GM19467 (cell line): ENCODE results near the gene SERPINA5.

ENCODE experiments used
- ATAC-seq: cut with Tn5 transposase; IDR thresholded peaks from one replicate; pipeline ENCODE4 v1.9.1; 2021; ENCODE audit warnings: mild to moderate bottlenecking, moderate library complexity; ENCODE audit not compliant: unreplicated experiment

The SERPINA5 gene

DNA sequence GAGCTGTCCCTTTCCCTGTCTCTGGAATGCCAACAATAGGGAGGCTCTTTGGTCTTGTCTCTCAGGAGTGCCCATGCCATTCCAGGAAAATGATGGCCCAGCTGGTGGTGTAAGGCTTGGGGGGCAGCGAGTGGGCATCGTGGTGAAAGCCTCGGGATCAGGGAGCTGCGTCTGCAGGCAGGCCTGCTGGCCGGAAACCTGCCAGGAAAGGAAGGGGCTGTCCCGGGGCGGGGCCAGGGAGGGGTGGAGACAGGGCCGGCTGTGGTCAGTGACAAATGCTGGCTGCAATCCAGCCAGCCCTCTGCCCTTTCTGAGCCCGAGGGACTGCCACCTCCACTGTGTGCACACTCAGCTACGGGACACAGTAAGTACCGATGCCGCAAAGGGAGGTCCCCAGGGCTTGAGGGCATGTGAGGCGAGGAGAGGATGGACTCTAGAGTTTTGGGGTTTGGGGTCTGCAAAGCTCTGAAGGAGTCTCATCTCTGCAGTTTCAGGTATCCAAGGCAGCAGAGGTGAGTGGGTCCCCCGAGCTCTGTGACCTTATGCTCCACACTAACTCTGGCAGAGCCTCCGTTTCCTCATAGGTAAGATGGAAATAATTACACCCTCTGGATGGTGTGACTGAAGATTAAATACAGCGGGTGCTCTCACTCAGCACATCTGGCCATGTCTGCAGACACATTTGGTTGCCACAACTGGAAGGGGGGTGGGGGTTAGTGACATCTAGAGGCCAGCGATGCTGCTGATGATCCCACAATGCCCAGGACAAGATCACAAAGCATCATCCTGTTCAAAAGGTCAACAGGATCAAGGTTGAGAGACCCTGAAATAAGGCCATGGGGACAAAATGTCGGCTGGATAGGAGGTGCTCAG, at the start of gene SERPINA5:
SERPINA5 (plus strand) TSS at position 300 of the 873 bp plus-strand sequence. CDS start 5,937 bp downstream, outside the sequence.
- no peak for ATAC-seq

- ATAC-seq, result no peak
Measured at GRCh38 chr14:94532447-94532846, 48.8 kb upstream of the SERPINA5 start.

- ATAC-seq, result no peak
Measured at GRCh38 chr14:94535506-94535905, 45.7 kb upstream of the SERPINA5 start.

GRCh38 chr14:94536836-94537235, 44.4 kb upstream of the SERPINA5 start:
- ATAC-seq, result no peak

DNA sequence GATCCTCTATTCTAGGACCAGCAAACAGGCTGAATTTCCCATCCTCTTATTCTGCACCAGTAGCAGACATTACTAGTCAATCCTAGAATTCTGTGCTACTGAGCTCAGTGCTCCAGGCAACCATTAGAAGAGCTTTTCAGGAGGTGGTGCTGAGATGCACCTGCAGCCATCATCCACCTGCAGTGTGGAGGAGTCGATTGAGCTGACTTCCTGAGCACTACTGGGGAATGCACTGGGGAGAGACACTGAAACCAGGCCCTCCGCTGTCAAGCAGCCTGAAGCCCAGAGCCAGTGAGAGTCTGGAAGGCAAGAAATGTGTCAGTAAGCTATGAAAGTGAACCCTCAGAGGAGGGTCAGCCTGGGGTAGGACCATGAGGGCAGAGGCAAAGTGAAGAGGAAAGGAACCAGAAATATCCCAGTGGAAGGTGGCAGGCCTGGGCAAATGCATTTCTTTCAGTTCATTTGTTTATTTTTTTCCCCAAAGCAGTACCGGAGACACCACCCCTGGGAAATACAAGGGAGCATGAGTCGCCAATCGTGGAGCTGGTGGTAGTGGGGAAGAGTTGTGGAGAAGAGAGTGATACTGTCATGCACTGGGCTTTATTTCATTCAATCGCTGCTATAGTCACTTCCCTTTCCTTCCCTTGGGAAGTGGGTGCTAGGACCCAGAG, 43.0 kb upstream of the SERPINA5 start:
- no peak for ATAC-seq

- no peak for ATAC-seq
Measured at GRCh38 chr14:94539181-94539580, 42.0 kb upstream of the SERPINA5 start.

- ATAC-seq, result no peak
Measured at GRCh38 chr14:94540031-94540794, 41.0 kb upstream of the SERPINA5 start.

DNA sequence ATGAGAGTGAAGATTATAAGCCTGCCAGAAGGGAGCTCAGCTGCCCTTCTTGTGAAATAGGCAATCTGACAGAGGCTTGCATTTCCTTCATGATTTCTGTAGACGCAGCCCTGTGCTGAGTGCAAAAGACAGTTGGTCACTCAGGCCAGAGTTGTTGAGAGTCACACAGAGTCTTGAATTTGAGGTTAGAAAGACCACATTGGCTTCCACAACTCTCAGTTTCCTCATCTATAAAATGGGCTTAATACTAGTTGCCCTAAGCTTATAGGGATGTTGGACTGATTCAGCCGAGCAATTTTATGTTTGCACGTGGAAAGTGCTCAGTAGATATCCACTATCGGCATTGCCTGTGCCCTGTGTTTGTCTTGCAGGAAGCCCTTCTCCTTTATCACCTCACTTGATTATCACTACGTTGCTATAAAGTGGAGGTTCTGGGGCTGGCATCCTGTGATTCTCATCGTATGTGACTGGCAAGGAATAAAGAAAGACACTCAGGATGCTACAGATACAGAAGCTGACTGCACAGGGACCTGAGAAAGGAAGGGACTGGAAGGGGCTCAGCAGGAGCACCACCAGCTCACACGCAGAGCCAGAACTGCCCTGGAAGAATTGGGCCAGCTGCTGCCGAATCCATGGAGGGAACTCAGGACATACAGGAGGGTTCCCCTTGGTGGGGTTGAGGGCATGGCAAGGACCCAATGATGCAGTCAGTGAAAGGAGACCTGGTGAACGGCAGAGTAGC, 39.8 kb upstream of the SERPINA5 start:
- no peak for ATAC-seq

- ATAC-seq, result no peak
Measured at GRCh38 chr14:94542111-94542810, 39.0 kb upstream of the SERPINA5 start.

GRCh38 chr14:94542811-94543440, 38.3 kb upstream of the SERPINA5 start:
- no peak for ATAC-seq

- ATAC-seq, result no peak
Measured at GRCh38 chr14:94543449-94544124, 37.6 kb upstream of the SERPINA5 start.

DNA sequence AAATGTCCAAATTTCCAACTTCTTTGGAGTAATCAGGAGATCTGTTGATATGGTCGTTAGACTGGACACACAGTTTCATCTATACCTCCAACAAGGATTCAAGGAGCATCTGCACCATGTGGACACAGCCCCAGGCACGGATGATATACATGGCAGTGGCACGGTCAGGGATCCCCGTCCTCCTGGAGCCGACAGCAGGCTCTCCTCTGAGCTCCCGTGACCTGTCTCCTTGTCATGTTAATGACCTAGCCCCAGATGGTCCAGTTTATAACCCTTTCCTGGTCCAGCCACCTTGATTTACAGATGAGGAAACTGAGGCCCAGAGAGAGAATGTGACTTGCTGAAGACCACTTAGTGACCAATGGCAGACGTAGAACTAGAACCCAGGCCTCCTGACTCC, 36.5 kb upstream of the SERPINA5 start:
- ATAC-seq, result no peak

DNA sequence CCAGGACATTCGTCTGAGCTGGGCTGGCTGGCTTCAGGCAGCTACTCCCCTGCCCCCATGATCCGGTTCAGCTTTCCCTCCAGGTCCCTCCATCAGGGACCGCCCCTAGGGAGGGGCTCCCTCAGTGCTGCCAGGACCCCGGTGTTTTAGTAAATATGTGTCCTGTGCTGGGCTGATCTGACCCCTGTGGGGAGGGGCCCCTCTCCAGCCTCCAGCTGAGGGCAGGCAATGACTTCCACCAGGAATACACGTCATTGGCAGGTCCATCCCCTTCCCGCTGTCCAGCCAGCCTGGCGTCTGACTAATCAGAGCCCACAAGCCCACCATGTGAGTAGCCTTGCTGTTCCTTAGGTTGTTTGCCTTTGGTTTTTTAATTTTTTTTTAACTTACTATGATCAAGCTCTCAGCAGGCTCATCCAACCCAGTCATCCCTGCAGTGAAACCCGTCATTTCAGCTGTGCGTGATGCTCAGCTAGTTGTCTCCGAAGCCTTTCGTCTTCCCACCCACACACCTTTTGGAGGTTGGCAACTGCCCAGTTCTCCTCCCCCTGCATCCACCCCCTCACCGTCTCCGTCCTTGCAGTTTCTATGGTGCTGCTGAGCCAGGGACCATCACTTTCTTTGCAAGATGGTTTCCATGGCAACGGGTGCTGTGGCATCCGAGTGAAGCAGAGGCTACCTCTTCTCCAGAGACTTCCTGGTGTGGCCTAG, 35.9 kb upstream of the SERPINA5 start:
- ATAC-seq, result no peak

DNA sequence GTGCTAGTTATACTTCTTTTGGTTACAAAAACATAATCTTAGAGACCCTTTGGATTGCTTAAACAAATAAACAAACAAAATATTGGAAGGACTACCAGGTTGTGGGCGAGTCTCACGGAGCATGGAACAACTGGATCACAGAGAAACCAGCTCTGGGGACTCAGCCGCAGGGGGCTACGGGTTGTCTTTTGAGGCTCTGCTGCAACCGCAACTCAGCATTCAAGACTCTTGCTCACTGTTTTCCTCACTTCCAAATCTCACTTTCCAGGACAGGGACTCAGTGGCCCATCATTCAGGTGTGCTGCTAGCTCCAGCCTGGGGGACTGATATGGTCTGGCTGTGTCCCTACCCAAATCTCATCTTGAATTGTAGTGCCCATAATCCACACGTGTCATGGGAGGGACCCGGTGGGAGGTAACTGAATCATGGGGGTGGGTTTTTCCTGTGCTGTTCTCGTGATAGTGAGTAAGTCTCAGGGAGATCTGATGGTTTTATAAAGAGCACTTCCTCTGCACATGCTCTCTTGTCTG, 34.0 kb upstream of the SERPINA5 start:
- no peak for ATAC-seq

DNA sequence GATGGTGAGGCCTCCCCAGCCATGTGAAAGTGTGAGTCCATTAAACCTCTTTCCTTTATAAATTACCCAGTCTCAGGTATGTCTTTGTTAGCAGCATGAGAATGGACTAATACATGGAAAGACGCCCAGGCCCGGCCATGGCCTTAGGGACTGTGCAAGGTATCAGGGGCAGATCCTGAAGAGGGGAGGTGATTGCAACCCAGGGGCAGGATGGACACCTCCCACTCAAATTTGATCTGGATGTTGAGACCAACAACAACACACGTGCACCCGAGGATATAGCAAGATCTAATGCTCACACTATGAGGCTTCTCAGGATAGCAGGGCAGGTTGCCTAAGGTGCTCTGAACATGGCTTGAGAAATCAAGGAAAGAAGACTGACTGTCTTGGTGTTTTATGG, 33.5 kb upstream of the SERPINA5 start:
- no peak for ATAC-seq

DNA sequence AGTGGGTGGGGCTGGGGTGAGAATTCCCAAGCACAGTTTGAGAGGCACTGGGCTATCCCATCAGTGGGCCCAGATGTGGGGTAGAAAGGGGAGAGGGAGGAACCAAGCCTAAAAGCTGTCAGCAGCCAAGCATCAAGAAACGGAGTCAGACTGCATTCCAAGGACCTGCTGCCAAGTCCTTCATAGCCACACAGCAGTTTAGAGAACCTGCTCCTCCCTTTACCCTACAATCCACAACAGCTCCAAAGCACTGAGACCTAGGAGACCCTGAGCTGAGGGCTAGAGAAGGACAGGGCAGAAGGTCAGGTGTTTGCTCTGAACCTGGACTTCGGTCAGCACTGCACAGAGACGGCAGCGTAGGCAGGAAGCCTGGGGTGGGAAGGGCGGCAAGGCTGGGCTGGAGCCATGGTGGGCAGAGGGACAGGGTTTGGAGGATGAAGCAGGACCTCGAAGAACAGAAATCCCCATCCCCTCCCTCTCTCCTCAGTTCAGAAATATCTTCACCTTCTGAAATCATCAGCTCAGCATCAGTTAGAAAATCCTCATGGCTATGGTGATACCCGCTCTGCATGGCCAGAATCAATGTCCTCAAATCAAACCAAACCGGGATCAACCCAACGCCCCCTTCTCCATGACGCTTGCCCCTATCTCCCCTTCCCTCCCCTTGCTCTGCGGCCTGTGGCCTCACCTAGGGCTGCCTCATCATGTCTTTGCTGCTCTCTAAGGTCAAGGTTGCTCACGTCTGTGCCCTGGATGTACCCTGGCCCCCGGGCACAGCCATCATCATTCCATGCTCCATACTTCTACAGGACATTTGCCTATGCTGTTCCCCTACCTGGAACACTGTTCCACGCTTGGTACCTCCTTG, 32.9 kb upstream of the SERPINA5 start:
- ATAC-seq, result no peak
